Pons (tissue), 1 donor: ENCODE measurements around the gene TBC1D3B.
"Not testable (repeated sequence)": the region's sequence is repeated elsewhere in the genome, so short reads cannot be mapped to it uniquely, and the experiment has no call there.

Source experiments
- DNase-seq: peaks from one replicate; pipeline ENCODE4 v3.0.0-alpha.2; 2016; ENCODE audit warnings: low spot score

TBC1D3B gene

DNA sequence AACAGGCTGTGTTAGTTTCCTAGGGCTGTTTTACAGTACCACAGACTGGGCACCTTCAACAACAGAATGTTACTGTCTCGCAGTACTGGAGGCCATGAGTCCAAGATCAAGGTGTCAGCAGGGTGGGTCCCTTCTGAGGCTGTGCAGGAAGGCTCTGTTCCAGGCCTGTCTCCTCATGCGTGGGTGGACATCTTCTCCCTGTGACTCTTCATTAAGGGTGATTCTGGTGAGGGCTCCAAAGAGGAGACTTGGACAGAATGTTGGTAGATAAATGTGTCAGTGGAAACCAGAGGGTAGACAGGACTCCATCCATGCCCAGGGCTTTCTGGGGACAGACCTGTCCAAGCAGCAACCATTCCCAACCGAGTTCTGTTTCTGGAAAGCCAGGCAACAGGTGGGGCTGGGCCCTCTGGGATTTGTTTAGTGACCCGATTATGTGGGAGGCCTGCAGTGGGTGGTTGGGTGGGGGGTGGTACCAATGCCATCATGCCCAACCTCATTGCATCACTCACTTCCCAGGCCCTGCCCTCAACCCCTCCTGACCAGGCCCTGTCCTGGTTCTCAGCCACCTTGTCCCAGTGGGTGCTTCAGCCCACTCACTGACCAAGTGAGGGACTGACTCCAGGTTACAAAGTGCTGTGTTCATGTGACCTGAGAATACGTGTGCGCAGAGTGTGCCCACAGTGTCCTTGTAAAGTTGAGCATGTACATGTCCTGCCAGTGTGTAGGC lies 5.2 kb upstream of the TBC1D3B start:
- DNase-seq, result not testable (repeated sequence)

DNA sequence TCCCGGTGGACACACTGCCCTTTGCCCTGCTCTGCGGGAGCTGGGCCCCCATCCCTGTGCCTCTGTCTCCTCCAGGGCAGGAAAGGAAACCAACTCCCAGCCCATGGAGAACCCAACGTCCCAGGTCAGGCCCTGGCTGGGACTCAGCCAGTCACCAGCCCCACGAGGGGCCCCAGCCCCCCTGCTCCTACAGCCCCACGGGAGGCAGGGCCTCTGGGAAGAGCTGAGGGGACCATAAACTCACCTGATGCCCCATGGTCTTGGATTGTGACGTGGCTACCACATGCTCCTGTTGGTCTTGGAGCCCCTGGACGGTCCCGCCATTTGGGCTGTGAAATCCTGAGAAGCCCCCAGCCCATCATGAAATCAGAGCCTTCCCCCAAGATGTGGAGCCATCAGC lies 7.6 kb downstream of the TBC1D3B start:
- not testable (repeated sequence) for DNase-seq

DNA sequence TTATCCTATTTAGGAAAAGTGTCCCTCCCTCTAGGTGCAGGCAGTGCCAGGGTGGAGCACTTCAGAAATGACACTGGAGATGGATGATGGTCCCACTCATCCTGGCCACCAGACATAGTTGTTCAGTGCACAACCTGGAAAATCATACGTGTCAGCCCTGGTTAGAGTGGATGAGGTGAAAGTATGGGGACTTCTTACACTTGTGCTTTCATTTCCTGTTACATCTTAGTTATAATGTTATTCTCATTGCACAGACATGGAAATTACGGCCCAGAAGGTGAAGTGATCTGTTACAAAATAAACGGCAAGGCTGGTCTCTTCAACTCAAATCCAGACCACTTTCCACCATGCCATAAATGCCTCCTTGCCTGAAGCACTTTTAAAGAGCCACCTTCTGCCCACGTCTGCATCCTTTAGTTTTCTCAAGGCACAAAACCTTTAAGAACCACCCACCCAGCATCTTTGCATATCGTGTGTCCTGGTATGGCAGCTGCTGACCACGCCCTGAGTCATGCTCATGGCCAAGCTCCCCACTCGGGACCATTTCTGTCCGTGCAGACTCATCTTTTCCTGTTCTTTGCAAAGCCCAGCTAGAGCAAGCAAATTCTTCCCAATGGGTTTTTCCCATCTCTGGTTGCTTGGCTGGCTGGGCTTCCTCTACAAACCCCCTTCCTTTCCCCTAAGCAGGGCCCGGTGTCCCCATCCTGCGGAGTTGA lies 22.4 kb downstream of the TBC1D3B start:
- no peak for DNase-seq

DNA sequence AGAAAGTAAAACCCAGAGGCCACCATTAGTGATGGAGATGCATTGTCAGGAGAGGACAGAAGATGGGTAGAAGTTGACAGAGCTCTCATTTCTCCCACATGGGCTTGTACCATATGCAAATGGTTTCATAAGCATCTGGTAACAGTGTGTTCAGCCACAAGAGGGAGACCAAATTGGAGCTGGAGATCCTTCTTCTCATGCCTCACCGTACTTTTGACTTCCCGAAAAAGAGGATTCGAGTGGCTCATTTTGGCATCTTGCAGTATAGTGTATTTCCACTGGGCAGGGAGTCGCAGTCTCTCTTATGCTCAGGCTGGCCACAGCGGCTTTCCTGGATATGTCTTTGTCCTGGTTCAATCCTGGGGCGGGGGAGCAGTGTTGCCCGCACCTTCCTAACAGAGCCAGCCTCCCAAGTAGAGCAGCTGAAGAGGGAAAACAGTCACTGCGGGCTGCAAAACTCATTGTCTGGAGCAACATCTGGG lies 23.8 kb downstream of the TBC1D3B start:
- DNase-seq, result no peak

DNA sequence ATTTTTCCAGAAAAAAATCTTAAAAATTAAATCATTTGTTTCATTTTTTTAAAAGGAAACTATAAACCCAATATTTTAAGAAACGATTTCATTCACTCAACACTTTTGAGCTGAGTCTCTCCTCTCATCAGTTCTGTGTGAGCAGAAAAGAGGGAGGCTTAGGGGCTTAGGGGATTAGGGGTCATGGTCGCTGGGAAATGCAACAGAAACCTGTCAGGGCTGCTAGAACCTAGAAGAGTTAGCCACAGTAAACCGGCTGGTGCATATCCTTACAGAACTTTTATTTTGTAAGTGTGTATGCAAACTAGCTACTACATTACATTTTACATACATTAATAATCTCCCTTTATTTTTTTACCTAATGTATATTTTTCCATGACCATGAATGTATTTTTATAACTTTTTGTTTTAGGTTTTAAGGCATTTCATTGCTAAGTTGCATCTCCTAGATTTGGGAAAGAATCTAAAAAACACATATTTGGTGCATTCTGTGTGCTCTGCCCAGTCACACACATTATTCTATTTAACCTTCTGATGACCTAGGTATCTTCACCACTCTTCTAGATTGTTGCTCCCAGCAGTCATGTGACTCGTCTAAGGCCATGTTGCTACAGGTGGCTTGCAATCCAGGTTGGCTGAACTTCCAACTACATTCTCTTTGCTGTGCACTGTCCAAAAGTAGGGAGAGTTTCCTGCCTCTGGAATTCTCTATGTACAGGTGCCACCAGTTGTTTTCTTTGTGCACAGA lies 24.4 kb downstream of the TBC1D3B start:
- no peak for DNase-seq

DNA sequence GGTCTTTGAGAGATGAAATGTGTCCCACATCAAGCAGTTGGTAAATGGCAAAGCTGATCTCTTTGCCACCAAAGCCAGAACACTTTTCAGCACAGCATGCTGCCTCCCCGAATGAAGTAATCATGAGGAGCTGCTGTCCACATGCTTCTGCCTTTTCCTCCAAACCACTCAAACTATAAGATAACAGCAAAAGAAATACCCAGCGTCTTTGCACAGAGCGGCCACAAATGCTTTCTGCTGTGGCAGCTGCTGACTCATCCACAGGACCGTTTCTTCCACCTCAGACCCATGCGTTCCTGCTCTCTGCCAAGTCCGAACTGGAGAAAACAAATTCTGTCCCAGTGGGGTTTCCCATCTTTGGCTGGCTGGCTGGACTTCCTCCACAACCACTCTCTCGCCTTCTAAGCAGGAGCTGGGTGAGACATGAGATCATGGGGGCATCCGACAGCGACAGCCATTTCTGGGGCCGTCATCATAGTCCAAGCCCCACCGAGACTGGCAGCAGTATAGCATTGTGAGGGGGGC lies 27.1 kb downstream of the TBC1D3B start:
- no peak for DNase-seq

DNA sequence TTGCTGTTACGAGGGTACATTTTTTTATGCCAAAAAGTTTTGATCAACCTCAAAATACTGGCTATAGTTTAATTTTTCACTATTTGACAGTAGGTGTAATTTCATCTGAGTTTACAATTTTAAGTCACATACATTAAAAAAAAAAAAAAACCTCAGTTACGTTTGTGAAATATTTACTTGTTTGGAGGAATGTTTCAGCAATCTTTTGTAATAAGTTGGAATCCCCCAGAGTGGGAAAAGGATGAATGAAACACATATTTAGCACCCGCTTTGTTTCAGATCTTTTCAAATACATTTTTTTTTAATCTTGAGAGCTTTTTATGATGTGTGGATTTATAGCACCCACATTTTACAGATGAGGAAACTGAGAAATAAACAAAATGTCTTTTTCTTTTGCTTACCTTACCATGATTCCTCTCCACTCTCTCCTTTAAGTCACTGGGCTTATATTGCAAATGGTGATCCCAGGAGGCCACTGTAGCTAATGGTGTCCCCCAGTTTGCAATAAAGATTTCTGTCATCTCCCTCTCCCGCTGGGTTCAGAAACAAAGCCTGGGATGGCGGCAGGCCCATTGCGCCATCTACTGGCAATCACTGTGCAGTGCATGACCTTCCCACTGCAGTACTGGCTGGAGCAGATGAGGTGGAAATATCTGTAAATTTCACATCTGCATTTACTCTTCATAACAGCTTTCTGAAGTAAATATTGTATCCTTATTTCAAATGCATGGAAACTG lies 27.7 kb downstream of the TBC1D3B start:
- DNase-seq, result peak; percentile 36

DNA sequence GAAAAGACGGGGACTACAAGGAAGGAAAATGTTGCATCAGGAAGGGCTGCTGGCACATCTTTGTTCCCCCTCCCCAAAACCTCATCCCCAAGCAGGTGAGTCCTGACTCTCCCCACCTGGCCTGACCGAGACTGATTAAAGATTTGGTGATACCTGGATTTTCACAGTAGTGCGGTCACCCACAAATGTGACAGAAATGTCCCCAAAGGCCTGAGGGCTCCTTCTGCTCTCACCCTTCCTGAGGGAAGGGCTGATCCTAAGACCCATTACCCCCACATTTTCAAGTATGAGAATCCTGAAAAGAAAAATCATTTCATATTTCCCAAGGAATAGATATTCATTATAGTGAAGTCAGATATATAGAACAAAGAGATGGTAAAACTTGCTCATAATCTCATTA lies 28.8 kb downstream of the TBC1D3B start:
- no peak for DNase-seq

DNA sequence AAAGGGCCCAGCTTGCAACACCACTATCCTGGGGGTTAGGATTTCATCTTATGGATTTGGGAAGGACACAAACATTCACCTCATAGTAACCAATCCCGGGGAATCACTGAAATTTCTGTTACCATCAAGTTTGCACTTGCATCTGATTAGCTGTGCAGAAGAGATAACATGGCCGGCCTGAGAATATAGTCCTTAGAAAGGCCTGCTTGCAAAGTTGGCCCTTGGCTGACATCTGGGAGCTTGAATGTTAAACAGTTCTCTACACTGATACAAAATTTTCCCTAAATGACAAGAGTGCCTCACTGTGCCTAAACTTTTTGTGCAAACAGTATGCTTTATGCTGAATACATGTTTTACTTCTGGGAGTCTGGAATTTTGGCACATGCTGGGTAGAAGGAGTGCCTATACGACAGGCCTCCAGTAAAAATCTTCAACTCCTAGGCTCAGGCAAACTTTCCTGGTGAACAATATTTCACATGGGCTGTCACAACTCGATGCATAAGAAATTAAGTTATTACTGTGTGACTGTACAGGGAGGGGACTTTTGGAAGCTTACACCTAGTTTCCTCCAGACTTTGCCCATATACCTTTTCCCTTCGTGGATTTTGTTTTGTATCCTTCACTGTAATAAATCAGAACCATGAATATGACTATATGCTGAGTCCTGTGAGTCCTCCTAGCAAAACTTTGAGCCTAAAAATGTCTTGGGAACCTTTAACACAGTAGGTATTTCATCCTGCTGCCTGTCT lies 31.3 kb downstream of the TBC1D3B start:
- no peak for DNase-seq

DNA sequence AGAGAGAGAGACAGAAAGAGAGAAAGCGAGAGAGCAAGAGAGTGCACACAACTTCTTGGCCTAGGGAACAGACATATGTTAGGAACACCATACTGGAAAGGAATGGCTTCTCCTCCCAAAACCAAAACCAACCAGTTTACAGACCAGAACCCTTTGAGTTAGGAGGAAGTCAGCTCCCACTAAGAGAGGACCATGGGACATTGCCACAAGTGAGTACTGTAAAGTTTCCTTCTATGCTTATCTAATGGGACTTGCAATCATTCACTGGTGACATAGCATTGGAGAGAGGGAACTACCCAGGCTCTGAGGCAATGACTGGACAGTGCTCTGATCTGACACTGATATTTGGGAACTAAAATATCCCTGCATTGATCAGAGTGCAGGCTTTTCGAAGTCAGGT lies 32.4 kb downstream of the TBC1D3B start:
- no peak for DNase-seq

DNA sequence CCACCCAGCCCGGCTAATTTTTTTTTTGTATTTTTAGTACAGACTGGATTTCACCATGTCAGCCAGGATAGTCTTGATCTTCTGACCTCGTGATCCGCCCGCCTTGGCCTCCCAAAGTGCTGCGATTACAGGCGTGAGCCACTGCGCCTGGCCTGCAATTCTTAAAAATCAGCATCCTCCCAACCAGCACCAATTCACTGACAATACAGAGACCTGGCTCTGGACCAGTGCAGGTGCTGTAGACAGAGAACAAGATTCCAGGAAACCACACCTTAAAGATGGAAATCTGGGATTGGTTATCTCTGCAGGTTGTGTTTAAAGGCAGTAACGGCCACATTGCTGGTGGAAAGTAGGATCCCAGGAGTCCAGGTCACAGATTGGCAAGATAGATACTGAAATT lies 33.6 kb downstream of the TBC1D3B start:
- DNase-seq, result no peak

DNA sequence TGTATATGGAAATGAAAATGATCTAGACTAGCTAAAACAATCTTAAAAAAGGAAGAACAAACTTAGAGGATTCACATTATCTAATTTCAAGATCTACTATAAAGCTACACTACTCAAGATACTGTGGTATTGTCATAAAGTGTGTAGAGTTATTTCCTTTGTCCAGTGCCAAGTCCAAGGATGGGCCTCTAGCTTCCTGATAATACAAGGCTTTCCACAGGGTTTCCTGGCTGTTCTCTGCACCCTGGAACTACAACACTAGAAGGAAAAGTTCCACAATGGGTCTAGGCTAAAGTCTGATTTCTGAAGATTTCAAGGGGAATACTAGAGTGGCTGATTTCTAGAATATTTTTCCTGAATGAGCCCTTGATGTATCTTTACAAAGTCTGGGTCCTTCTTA lies 34.2 kb downstream of the TBC1D3B start:
- DNase-seq, result no peak

DNA sequence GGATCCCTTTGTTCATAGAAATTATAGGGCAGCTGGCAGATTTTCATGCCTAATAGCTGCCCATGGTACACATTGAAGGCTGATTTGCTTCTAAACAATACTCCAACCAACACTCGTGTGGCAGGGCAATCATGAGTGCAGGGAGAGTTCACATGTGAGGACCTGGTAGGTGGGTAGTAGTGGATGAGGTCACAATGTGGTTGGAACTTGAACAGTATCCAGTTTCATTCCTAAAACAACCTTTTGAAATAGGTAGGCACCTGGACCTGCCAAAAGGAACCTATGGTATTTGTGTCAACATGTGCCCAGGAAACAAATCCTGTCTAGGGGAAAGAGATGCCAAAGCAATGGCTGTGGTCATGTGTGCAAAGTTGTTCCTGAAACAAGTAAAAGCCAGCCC lies 40.0 kb downstream of the TBC1D3B start:
- DNase-seq, result no peak

DNA sequence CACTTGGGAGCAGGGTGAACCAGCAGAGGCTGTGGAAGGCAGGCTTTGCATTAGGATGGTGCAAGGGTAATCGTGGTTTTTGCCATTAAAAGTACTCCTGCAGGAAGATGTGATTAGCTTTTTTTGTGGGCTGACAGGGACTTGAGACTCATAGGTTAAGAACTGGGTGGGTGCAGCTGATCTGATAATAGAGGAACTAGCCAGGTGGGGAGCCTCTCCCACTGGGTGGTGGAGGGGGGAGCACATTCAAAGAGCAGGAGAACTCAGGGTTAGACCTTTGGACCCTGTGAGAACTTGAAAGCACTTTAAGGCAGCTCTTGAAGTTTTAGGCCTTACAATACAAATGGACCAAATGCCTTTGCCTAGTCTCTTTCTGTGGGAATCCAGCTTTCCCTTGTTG lies 40.4 kb downstream of the TBC1D3B start:
- no peak for DNase-seq

DNA sequence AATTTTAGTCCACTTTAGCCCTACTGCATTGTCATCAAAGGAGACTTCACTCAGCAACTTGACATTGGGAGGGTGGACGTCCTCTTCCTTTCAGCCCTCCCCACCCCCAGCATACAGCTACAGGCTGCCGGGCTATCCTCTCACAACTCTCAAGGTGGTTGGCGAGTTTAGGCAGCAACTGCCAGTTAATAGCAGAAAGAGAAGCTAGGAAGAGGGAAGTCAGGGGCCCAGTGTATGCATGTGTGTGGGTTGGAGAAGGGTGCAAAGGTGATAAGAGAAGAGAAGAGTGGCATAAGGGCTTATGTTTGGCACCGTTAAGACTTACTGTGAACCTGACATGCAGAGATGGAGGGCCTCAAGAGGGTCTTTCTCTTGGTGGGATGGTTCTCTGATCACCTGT lies 41.0 kb downstream of the TBC1D3B start:
- DNase-seq, result no peak

DNA sequence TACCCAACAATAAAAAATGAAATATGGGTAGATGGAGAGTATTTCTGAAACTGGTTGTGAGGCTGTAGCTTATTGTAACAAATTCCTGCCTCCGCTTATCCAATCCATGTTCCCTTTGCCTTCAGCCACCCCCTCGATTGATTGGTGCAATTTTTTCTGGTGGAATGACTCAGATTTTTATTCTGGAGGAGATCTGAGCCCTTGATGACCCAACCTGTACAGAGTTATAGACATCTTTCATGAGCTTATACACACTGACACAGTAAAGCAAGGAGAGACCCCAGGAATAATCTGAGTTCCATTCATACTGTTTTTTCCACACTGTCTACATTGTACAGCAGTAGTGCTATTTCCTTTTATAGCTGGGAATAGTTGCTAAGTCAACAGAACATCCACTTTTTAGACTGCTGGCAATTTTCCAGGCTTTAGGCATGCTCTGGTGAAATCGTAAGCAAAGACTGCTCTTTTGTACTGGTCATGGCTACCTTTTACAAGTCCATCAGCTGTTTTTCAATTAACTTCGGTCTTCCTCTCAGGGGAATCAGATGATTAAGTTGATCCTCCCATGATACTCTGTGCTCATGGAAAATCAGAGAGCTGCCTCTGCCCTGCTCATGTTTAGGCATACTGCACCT lies 42.7 kb downstream of the TBC1D3B start:
- DNase-seq, result peak; percentile 58

DNA sequence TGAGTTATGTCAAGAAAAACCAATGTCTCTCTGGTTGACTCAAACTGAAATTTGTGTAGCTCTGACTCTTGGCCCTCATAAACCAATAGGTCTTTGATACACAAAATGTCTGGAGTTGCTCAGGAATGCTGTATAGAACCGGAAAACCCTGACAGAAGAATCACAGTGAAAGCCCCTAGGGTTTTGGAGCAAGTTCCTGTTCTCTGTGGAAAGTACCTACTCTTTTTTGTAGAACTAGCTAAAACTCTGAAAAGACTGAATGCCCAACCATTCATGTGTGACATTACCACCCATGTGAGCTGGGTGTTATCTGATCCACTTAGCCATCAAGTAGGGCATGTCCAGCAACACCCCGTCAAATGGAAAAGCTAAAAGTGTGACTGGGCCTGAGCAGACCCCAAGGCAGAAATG lies 44.0 kb downstream of the TBC1D3B start:
- DNase-seq, result no peak

DNA sequence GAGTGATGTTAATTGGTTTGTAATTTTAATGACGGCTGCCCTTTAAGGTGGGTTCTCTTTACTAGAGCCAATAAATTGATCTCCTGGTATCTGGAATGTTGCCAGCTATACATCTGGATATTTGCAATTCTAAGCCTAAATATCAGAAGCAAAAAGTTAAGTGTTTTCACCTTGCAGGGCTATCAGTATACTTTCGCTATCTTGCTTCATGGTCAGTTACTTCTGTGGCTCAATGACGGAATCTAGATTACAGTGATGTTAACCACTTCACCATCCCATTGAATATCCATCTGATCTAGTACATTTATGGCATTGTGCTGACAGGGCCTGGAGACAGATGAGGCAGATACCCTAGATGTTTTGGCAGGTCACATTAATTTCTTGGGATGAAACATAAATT lies 44.5 kb downstream of the TBC1D3B start:
- no peak for DNase-seq

DNA sequence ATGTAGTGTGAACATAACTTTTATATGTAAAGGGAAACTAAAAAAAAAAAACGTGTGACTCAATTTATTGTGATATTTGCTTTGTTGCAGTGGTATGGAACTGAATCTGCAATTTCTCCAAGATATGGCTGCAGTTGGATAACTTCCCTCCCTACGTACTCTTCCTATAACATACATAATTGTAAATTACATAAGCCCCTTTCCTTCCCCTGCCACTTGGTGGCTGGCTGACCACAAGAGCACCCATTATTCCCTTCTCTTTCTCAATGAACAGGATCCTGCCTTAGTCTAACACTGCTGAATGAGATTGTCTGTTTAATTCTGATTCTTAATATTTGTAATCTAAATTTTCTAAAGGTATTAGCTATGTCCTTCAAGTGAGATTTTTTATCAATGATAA lies 45.0 kb downstream of the TBC1D3B start:
- no peak for DNase-seq

DNA sequence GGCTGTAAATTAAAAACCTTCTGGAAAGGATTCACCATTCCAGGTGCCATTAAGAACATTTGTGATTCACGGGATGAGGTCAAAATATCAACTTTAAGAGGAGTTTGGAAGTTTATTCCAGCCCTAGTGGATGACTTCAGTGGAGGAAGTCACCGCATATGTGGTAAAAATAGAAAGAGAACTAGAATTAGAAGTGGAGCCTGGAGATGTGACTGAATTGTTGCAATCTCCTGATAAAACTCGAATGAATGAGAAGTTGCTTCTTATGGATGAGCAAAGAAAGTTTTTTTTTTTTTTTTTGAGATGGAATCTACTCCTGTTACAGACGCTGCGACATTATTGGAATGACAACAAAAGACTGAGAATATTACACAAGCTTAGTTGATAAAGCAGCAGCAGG lies 46.1 kb downstream of the TBC1D3B start:
- no peak for DNase-seq

DNA sequence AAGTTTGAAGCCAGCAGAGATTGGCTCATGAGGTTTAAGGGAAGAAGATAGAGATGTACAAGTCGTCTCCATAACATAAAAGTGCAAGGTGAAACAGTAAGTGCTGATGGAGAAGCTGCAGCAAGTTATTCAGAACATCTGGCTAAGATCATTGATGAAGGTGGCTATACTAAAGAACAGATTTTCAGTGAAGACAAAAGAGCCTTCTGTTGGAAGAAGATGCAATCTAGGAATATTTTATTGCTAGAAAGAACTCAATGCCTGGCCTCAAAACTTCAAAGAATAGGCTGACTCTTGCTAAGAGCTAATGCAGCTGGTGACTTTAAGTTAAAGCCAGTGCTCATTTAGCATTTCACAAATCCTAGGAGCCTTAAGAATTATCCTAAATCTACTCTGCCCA lies 46.8 kb downstream of the TBC1D3B start:
- DNase-seq, result no peak
